Activated T-cell treated with anti-CD3 and anti-CD28 coated beads for 24 hours (primary cell): Measurements from ENCODE around the gene KRT77.

Source experiments
- DNase-seq: peaks from one replicate; pipeline ENCODE4 v3.0.0-alpha.2; 2020; ENCODE audit warnings: low read depth

KRT77 gene

GRCh38 chr12:52655251-52655650 lies 48.1 kb downstream of the KRT77 start:
- DNase-seq = no peak

DNA sequence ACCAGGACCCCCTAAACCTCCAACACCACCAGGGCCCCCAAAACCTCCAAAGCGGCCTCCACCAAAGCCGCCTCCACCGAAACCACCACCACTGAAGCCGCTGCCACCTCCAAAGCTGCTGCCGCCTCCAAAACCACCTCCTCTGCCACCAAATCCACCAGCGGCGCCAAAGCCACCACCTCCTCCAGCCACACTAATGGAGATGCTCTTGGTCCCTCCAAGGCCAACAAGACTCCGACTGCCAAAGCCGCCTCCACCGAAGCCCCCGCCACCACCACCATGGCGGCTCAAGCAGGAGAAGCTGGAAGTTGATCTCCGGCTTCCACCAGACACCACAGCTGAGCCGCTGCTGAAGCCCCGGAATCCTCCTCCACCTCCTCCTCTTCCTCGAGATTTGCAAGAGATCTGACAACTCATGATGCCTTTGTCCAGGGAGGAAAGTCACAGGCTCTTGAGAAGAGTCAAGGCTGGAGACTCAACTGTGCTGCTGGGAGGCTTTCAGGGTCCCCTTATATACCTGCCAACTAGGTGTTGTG lies 51.5 kb downstream of the KRT77 start, which contains the start of gene KRT2:
Gene KRT2, minus strand, starts transcription at position 486 of the 536 bp plus-strand sequence. Its CDS starts 69 bp downstream, at position 417.
- no peak for DNase-seq

- no peak for DNase-seq
Measured at GRCh38 chr12:52650520-52651081, 52.7 kb downstream of the KRT77 start.

GRCh38 chr12:52649066-52649465 lies 54.3 kb downstream of the KRT77 start:
- no peak for DNase-seq

GRCh38 chr12:52648012-52648550 lies 55.2 kb downstream of the KRT77 start:
- no peak for DNase-seq

DNA sequence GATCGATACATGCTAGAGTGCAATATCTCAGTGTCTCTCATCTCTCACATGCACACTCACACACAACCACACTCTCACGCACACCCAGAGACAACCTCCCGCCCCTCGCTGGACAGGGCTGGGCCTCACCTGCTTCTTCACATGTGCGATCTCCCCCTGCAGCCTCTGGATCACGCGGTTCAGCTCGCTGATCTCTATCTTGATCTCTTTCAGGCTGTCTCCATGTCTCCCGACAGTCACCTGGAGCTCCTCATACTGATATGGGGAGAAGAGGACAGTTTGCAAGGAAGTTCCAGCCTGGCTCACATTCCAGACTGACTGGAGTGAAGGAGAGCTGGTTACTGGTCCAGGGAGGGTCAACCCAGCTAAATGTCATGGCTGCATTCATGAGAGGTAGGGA lies 55.7 kb downstream of the KRT77 start:
- DNase-seq = no peak

- no peak for DNase-seq
Measured at GRCh38 chr12:52646613-52647012, 56.7 kb downstream of the KRT77 start.

DNA sequence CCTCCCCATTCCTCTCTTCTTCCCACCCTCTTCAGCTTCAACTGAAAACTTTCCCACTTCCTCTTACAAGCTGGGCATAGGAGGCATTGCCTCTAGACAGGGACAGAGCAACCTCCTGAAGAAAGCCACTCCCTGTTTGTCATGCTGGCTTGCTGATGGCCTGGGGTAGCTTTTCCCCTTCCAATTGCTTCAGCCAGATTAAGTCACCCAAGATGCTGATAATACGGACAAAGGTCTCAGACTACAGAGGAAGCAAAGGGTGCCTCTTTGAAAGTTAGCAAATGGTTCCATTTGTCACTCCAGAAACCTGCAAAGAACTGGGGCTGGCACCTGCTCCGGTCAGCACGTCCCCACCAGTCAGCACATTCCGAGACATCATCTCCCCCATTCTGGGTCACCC lies 57.3 kb downstream of the KRT77 start:
- DNase-seq = no peak

GRCh38 chr12:52645120-52645761 lies 58.1 kb downstream of the KRT77 start:
- DNase-seq = peak; percentile 11

DNA sequence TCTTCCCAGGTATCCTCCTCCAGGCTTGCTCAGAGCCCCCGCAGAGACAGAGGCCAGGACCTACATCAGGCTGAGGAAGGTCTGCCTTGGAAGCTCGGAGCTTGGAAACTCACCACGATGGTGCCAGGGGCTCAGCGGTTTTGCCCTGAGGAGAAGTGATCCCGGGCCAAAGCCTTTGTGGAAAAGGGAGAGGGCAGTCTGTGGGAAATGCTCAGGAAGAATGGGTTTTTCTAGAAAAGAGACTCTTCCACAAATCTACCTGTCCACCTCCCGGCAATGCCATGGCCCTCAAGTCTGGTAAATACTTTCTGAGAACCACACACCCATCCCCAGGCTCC lies 59.3 kb downstream of the KRT77 start:
- no peak for DNase-seq

- no peak for DNase-seq
Measured at GRCh38 chr12:52643233-52644077, 59.9 kb downstream of the KRT77 start.

- no peak for DNase-seq
Measured at GRCh38 chr12:52641468-52641867, 61.9 kb downstream of the KRT77 start.
